IPS-20b (cell line): ENCODE measurements around the gene TXNDC2.
"Not testable (repeated sequence)": the region's sequence is repeated elsewhere in the genome, so short reads cannot be mapped to it uniquely, and the experiment has no call there.

ENCODE experiments used
- H3K27ac ChIP-seq: one replicate; pipeline ENCODE4 v1.5.1; 2013; ENCODE audit warnings: low read length
- H3K27me3 ChIP-seq: 2 replicates; pipeline ENCODE4 v1.6.1; 2013; ENCODE audit warnings: mild to moderate bottlenecking, low read length, inconsistent platforms; ENCODE audit not compliant: insufficient read depth
- H3K36me3 ChIP-seq: 2 replicates; pipeline ENCODE4 v1.6.1; 2013; ENCODE audit warnings: low read depth, mild to moderate bottlenecking, inconsistent platforms, low read length, moderate library complexity; ENCODE audit not compliant: insufficient read depth
- H3K4me1 ChIP-seq: 2 replicates; pipeline ENCODE4 v1.6.1; 2013; ENCODE audit warnings: mild to moderate bottlenecking, control low read depth, inconsistent platforms, low read length, moderate library complexity; ENCODE audit not compliant: insufficient read depth
- H3K4me3 ChIP-seq: 2 replicates; pipeline ENCODE4 v1.5.1; 2013; ENCODE audit warnings: mild to moderate bottlenecking, low read length, inconsistent platforms
- H3K9ac ChIP-seq: 2 replicates; pipeline ENCODE4 v1.6.1; 2013; ENCODE audit warnings: low read depth, mild to moderate bottlenecking, inconsistent platforms, low read length, moderate library complexity
- H3K9me3 ChIP-seq: 2 replicates; pipeline ENCODE4 v1.6.1; 2013; ENCODE audit warnings: mild to moderate bottlenecking, low read depth, low read length, inconsistent platforms; ENCODE audit not compliant: insufficient read depth

Gene TXNDC2

GRCh38 chr18:9876212-9876866, 9.4 kb upstream of the TXNDC2 start:
- no peak overlapping the region for H3K27ac ChIP-seq
- H3K4me1 ChIP-seq: 0 out of 2 replicates have a peak, but pooled peaks cover 2% of the 10 kb centered on the region
- no peak overlapping the region for H3K9ac ChIP-seq
- no peak overlapping the region for H3K4me3 ChIP-seq
- H3K36me3 ChIP-seq: no peaks in the 10 kb centered on the region
- H3K27me3 ChIP-seq: no peaks in the 10 kb centered on the region
- H3K9me3 ChIP-seq: no peaks in the 10 kb centered on the region

DNA sequence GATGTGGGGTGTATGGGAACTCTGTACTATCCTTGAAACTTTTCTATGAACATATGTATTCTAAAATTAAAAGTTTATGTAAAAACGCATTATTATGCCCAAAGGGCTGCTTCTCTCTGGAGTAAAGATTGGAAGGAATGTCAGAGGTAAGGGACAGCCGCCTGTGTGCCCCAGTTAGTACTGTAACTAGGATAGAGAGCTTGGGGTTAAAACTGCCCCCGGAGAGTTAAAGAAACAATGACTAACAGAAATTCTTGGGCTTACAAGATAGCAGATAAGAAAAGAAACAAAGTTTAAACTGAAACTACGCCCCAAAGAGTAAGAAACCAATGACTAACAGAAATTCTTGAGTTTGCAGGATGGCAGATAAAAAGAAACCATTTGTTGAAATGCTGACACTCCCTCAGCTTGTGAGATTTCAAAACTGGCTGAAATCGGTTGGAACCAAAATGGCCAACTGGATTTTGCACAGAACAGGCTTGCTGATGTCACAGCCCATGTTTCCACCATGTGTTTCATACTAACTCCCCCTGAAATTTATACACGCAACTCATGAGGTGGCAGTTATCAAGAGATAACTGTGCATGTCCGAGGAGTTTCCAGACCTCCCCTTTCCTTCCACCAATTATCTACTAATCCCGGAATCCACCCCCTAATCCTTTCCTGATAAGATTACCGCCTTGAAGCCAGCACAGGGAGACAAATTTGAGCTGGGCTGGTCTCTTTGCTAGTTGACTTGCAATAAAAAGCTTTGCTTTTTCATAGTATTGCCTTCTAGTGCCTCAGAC, 8.7 kb upstream of the TXNDC2 start:
- no peaks in the 10 kb centered on the region for H3K36me3 ChIP-seq

GRCh38 chr18:9877655-9878014, 8.1 kb upstream of the TXNDC2 start:
- no peak overlapping the region for H3K4me3 ChIP-seq
- no peak overlapping the region for H3K9ac ChIP-seq
- no peaks in the 10 kb centered on the region for H3K9me3 ChIP-seq
- H3K27me3 ChIP-seq: no peaks in the 10 kb centered on the region
- 0 out of 2 replicates have a peak, but pooled peaks cover 2% of the 10 kb centered on the region for H3K4me1 ChIP-seq
- H3K27ac ChIP-seq: no peak overlapping the region
- H3K36me3 ChIP-seq: no peaks in the 10 kb centered on the region

More for the DNA sequence above, 8.7 kb upstream of the TXNDC2 start:
- H3K9ac ChIP-seq: no peak overlapping the region
- H3K4me3 ChIP-seq: no peak overlapping the region
- H3K27me3 ChIP-seq: no peaks in the 10 kb centered on the region
- H3K27ac ChIP-seq: no peak overlapping the region
- no peaks in the 10 kb centered on the region for H3K9me3 ChIP-seq
- 0 out of 2 replicates have a peak, but pooled peaks cover 2% of the 10 kb centered on the region for H3K4me1 ChIP-seq

GRCh38 chr18:9878095-9878494, 7.7 kb upstream of the TXNDC2 start:
- Histone ChIP-seq H3K9ac (no peak overlapping the region), H3K36me3 (no peaks in the 10 kb centered on the region), H3K4me3 (no peak overlapping the region), H3K4me1 (0 out of 2 replicates have a peak, but pooled peaks cover 2% of the 10 kb centered on the region), H3K27me3 (no peaks in the 10 kb centered on the region), H3K9me3 (no peaks in the 10 kb centered on the region), H3K27ac (no peak overlapping the region)

DNA sequence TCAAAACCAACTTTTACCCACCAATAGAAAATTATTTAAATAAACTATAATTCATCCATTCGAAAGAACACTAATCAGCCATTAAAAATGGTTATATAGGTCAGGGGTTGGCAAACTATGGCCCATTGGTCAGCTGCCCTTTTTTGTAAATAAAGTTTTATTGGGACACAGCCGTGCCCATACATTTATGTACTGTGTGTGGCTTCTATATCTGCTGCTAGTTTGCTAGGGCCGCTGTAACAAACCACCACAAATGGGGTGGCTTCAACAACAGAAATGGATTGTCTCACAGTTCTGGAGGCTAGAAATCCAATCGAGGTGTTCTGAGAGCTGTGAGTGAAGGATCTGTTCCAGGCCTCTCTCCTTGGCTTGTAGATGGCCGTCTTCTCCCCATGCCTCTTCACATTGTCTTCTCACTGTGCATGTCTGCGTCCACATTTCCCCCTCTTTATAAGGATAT, 7.0 kb upstream of the TXNDC2 start:
- Histone ChIP-seq H3K9ac (no peak overlapping the region), H3K9me3 (no peaks in the 10 kb centered on the region), H3K36me3 (no peaks in the 10 kb centered on the region), H3K27me3 (no peaks in the 10 kb centered on the region), H3K4me1 (0 out of 2 replicates have a peak, but pooled peaks cover 2% of the 10 kb centered on the region), H3K27ac (no peak overlapping the region), H3K4me3 (no peak overlapping the region)

- no peak overlapping the region for H3K9ac ChIP-seq
- no peaks in the 10 kb centered on the region for H3K4me1 ChIP-seq
- no peaks in the 10 kb centered on the region for H3K27me3 ChIP-seq
- H3K4me3 ChIP-seq: no peak overlapping the region
- no peak overlapping the region for H3K27ac ChIP-seq
- H3K36me3 ChIP-seq: no peaks in the 10 kb centered on the region
- no peaks in the 10 kb centered on the region for H3K9me3 ChIP-seq
Observed at GRCh38 chr18:9884090-9884489, 1.7 kb upstream of the TXNDC2 start.

DNA sequence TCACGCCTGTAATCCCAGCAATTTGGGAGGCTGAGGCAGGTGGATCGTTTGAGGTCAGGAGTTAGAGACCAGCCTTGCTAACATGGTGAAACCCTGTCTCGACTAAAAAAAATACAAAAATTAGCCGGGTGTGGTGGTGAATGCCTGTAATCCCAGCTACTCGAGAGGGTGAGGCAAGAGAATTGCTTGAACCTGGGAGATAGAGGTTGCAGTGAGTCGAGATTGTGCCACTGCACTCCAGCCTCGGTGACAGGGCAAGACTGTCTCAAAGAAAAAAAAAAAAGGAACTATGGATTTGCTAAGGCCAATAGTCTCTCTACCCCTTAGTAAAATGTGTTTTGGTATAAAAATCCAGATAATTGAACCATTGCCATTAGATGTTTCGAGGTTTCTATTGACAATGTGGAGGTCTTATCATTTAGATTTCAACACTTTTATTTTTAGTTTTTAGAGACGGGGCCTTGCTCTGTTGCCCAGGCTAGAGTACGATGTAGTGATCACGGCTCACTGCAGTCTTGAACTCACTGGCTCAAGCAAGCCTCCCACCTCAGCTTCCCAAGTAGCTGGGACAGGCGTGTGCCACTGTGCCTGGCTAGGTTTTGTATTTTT, 1.1 kb upstream of the TXNDC2 start:
- no peak overlapping the region for H3K27ac ChIP-seq
- no peak overlapping the region for H3K9ac ChIP-seq
- no peaks in the 10 kb centered on the region for H3K27me3 ChIP-seq
- no peak overlapping the region for H3K4me3 ChIP-seq
- no peaks in the 10 kb centered on the region for H3K36me3 ChIP-seq
- no peaks in the 10 kb centered on the region for H3K9me3 ChIP-seq
- H3K4me1 ChIP-seq: no peaks in the 10 kb centered on the region

DNA sequence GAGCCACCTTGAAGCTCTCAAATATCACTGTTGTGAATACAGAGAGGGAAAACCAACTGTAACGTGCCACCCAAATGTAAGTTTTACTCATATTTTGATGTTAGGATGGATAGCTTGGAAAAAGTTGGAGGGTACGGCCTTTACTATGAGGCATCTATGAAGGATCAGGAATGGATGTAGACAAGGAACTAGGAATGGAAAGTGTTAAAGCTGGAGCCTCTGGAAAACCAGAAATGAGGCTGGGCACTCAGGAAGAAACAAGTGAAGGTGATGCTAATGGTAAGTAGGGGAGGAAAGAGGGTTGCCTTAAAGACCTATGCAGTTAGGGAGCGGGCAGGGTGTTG, 204 bp downstream of the TXNDC2 start:
- H3K9ac ChIP-seq: no peak overlapping the region
- no peaks in the 10 kb centered on the region for H3K36me3 ChIP-seq
- no peaks in the 10 kb centered on the region for H3K9me3 ChIP-seq
- no peaks in the 10 kb centered on the region for H3K27me3 ChIP-seq
- H3K27ac ChIP-seq: no peak overlapping the region
- no peak overlapping the region for H3K4me3 ChIP-seq
- H3K4me1 ChIP-seq: no peaks in the 10 kb centered on the region

DNA sequence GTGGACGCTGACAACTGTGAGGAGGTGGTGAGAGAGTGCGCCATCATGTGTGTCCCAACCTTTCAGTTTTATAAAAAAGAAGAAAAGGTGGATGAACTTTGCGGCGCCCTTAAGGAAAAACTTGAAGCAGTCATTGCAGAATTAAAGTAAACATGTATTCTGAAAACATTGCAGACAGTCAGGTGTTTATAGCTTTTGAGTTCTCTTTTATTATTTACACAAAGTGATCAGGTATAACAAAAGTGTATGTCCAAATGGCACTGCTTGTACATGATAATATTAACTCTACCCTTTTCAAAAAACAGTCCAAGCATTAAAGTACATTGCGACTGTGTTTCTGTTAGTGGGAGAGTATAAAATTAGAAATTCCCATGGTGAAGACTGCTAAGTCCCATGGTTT, 2.2 kb downstream of the TXNDC2 start:
- no peak overlapping the region for H3K27ac ChIP-seq
- no peaks in the 10 kb centered on the region for H3K27me3 ChIP-seq
- H3K36me3 ChIP-seq: no peaks in the 10 kb centered on the region
- no peak overlapping the region for H3K9ac ChIP-seq
- no peaks in the 10 kb centered on the region for H3K4me1 ChIP-seq
- no peak overlapping the region for H3K4me3 ChIP-seq
- no peaks in the 10 kb centered on the region for H3K9me3 ChIP-seq

DNA sequence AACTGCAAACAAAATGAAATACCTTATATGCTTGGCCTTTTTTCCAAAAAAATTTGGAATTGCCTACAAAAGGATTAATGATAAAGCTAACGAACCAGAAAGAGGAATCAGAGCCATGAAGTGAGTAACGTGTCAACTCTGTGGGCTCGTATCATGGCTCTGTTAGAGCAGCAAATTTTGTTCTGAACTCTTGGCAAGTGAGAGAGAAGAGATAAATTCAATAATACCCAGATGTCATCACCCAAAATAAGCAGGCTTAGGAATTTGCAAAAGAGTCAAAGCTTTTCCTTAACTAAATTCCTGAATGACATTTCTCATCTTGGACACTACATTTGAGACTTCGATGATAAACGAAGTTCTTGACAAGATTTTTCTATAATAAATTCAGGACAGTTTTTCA, 4.4 kb downstream of the TXNDC2 start:
- Histone ChIP-seq H3K4me3 (no peak overlapping the region), H3K27me3 (no peaks in the 10 kb centered on the region), H3K27ac (no peak overlapping the region), H3K36me3 (no peaks in the 10 kb centered on the region), H3K9ac (no peak overlapping the region), H3K9me3 (no peaks in the 10 kb centered on the region), H3K4me1 (no peaks in the 10 kb centered on the region)

DNA sequence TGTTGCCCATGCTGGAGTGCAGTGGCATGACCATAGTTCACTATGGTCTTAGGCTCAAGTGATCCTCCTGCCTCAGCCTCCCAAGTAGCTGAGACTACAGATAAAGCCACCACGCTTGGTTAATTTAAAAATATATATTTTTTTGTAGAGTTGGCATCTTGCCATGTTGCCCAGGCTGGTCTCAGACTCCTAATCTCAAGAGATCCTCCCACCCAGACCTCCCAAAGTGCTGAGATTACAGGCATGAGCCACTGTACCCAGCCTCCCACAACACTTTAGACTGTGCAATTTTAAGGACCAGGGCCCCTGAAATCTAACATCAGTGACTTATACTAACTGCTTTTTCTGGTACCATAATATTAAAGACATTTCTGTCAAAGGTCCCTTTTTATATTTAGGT, 5.2 kb downstream of the TXNDC2 start:
- no peaks in the 10 kb centered on the region for H3K9me3 ChIP-seq
- H3K27me3 ChIP-seq: no peaks in the 10 kb centered on the region
- H3K4me1 ChIP-seq: no peaks in the 10 kb centered on the region
- H3K4me3 ChIP-seq: no peak overlapping the region
- no peaks in the 10 kb centered on the region for H3K36me3 ChIP-seq
- H3K27ac ChIP-seq: no peak overlapping the region
- H3K9ac ChIP-seq: no peak overlapping the region

- H3K9ac ChIP-seq, H3K27me3 ChIP-seq, H3K27ac ChIP-seq, H3K4me3 ChIP-seq, H3K4me1 ChIP-seq, H3K9me3 ChIP-seq, H3K36me3 ChIP-seq: not testable (repeated sequence)
Observed at GRCh38 chr18:9891515-9891914, 5.7 kb downstream of the TXNDC2 start.
